ENCODE results near the gene IQGAP1.
"Not testable (repeated sequence)": the region's sequence is repeated elsewhere in the genome, so short reads cannot be mapped to it uniquely, and the experiment has no call there.

- not testable (repeated sequence) for TF ChIP-seq PLRG1 (conservative IDR thresholded peaks at IDR 0.05); NRL (CRISPR knock-in tag; IDR thresholded peaks at IDR 0.05; ENCODE audit: borderline replicate concordance); EP300 (IDR thresholded peaks at IDR 0.05; ENCODE audit: low read depth in 2 of 2, low read length in 2 of 2); EP300 (CRISPR knock-in tag; IDR thresholded peaks at IDR 0.05; ENCODE audit: borderline replicate concordance); MED1 (CRISPR knock-in tag; IDR thresholded peaks at IDR 0.05); CENPX (CRISPR knock-in tag; IDR thresholded peaks at IDR 0.05)
These were observed 40.5 kb upstream of the IQGAP1 start for GRCh38 chr15:90347431-90348065.

All from HepG2 (cell line).